ENCODE data around the gene EGLN3. TPM values are rescaled to one million over a fixed set of nuclear protein-coding genes. Genes with fewer than 3 reads are reported as not detected.

The EGLN3 gene
- total and polyA plus RNA-seq, 8 donors = 13.9 to 71.2 (median 26.6) TPM

DNA sequence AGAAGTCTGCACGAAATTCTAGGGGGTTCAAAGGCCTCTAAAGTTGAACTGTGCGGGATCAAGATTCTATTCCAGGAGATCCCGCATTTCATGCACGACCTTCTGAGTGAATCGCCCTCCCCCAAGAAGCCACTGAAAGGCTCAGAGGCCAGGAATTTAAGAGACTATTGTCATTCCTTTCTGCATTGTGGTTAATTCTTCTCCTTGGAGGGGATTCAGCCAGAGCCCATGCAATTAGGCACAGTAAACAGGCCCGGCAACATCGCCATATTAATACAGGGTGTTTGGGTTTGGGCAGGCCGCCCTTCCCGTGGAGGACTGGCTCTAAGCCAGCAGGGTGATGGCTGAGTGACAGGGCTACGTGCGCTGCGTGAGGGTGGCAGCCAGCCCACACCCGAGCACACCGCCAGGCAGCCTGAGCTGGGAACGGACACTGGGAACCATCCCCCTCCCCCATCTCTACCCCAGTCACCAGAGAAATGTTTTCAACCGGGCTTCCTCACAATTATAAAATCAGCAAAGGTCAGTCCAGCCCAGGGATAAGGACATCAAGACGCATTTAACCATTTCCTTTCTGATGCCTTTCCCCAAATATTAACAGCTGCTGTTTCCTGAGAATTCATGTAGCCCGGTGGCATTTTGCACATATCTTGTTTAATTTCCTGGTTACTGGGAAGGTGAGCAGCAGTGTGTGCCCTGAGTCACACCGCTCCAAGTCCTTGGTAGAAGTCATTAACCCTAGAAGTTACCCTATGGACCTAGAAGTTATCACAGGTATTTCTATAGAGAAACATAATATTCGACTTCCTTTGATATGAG lies 12.5 kb downstream of the EGLN3 start:
- DNase-seq = peak; percentile 85 to 95
- Histone ChIP-seq H3K27me3 (no peaks in the 10 kb centered on the region), H3K36me3 (no peaks in the 10 kb centered on the region), H3K27ac (peak overlapping the region; percentile 65 to 83 (median 76)), H3K4me3 (peak overlapping the region; percentile 17 to 28 (median 19)), H3K9me3 (no peaks in the 10 kb centered on the region), H3K4me1 (peaks cover 16 to 79% (median 54%) of the 10 kb centered on the region in 4 donors)
- 16 to 19% (median 18%) methylated on average over 14 to 20 of the region's 20 CpGs for WGBS, 5 donors
- TF ChIP-seq, protein P1, sequence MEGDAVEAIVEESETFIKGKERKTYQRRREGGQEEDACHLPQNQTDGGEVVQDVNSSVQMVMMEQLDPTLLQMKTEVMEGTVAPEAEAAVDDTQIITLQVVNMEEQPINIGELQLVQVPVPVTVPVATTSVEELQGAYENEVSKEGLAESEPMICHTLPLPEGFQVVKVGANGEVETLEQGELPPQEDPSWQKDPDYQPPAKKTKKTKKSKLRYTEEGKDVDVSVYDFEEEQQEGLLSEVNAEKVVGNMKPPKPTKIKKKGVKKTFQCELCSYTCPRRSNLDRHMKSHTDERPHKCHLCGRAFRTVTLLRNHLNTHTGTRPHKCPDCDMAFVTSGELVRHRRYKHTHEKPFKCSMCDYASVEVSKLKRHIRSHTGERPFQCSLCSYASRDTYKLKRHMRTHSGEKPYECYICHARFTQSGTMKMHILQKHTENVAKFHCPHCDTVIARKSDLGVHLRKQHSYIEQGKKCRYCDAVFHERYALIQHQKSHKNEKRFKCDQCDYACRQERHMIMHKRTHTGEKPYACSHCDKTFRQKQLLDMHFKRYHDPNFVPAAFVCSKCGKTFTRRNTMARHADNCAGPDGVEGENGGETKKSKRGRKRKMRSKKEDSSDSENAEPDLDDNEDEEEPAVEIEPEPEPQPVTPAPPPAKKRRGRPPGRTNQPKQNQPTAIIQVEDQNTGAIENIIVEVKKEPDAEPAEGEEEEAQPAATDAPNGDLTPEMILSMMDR (IDR thresholded peaks at IDR 0.05) = no peak
- no peak for TF ChIP-seq EP300 (IDR thresholded peaks at IDR 0.05)
- TF ChIP-seq POLR2AphosphoS5 (IDR thresholded peaks at IDR 0.05) = peak; percentile 18 to 77 (median 52)
- intact Hi-C loops (cut with DNase I; ENCODE audit: low total_unique reads) = no loop called here

DNA sequence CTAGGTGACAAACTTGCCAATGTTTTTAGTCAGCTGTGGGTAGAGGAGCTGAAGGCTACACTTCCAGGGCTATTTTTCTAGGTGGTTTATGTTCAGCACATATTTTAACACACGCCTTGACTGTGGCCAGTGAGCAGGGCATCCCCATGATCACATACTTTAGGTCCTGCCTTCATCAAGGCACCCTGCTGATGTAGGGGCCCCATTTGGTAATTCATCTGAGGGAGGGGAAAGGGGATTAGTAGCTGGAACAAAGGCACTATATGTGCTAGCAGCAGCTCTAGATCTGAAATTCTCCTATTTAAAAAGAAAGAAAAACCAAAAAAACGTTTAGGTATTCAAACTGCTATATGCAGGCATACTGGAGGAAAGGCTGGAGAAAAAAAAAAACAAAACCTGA lies 14.5 kb downstream of the EGLN3 start:
- no peaks in the 10 kb centered on the region for H3K9me3 ChIP-seq
- H3K4me3 ChIP-seq = no peak overlapping the region
- intact Hi-C loops (cut with DNase I; ENCODE audit: low total_unique reads) = no loop called here
- TF ChIP-seq EP300 (IDR thresholded peaks at IDR 0.05) = no peak
- TF ChIP-seq, protein P1 (IDR thresholded peaks at IDR 0.05) = no peak
- no peak for TF ChIP-seq POLR2AphosphoS5 (IDR thresholded peaks at IDR 0.05)
- no peak for TF ChIP-seq POLR2A (IDR thresholded peaks at IDR 0.05)
- no peak for DNase-seq
- H3K27me3 ChIP-seq = no peaks in the 10 kb centered on the region
- H3K36me3 ChIP-seq = no peaks in the 10 kb centered on the region
- 53 to 77% (median 72%) methylated on average over 2 of the region's 2 CpGs for WGBS, 5 donors
- H3K27ac ChIP-seq = no peak overlapping the region
- H3K4me1 ChIP-seq = peaks cover 16 to 69% (median 45%) of the 10 kb centered on the region in 4 donors

DNA sequence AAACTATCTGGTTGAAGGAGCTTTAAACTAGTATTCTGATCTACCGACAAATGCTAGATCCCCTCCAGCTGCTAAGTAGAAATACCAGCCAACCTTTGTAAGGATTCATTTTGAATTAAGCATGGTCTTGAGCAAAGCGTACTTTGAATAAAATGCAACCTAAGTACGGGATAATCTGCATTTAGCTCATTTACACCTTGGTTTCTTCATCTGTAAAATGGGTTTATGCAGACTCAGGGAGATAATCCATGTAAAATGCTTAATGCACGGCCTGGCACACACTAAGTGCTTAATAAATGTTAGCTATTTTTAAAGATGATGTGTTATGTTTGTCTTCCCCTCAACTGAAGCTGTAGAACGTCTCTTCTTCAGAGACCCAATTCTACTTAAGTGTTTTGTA lies 15.9 kb downstream of the EGLN3 start:
- WGBS, 5 donors = 87 to 95% (median 92%) methylated on average over 5 of the region's 5 CpGs
- H3K27me3 ChIP-seq = no peaks in the 10 kb centered on the region
- peaks cover 16 to 65% (median 39%) of the 10 kb centered on the region in 4 donors for H3K4me1 ChIP-seq
- no peaks in the 10 kb centered on the region for H3K9me3 ChIP-seq
- peaks cover 0 to 3% (median 0%) of the 10 kb centered on the region in 4 donors for H3K36me3 ChIP-seq
- H3K27ac ChIP-seq = no peak overlapping the region
- intact Hi-C loops (cut with DNase I; ENCODE audit: low total_unique reads) = no loop called here
- TF ChIP-seq, protein P1 (IDR thresholded peaks at IDR 0.05) = no peak
- no peak for TF ChIP-seq EP300 (IDR thresholded peaks at IDR 0.05)
- TF ChIP-seq POLR2AphosphoS5 (IDR thresholded peaks at IDR 0.05) = no peak
- no peak for TF ChIP-seq POLR2A (IDR thresholded peaks at IDR 0.05)
- DNase-seq = no peak
- H3K4me3 ChIP-seq = no peak overlapping the region

DNA sequence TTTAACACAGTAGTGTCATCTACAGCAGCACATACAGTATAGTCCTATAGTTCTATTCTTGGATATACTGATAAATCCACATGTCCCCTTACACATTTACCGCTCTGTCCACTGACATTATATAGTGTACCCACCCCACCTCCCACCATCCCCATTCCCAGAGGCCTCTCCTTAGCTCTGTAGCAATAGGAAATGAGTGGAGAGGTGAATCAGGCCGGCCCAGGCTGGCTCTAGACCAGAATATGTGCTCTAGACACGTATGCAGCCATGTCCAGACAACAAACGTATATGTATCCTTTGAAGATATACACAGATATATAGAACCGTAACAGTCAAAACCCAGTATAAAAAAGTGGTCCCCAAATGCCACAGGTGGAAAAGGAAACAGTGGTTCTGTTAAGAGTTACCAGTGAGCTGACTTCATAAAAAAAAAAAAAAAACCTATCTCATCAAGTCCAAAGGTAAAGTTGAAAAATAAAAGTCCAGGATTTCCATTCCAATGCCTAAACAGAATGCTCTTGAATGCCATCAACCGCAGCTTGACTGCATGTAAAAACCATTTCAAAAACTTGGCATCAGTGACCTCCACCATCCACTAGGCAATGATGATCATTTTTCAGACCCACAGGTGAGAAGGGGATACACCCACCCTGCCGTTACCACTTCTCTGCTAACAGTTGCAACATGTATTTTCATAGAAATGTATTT lies 16.7 kb downstream of the EGLN3 start:
- TF ChIP-seq POLR2AphosphoS5 (IDR thresholded peaks at IDR 0.05) = no peak
- no peak for TF ChIP-seq EP300 (IDR thresholded peaks at IDR 0.05)
- TF ChIP-seq, protein P1 (IDR thresholded peaks at IDR 0.05) = no peak
- no peak for TF ChIP-seq POLR2A (IDR thresholded peaks at IDR 0.05)
- WGBS, 5 donors = 78 to 91% (median 85%) methylated on average over 7 of the region's 7 CpGs
- intact Hi-C loops (cut with DNase I; ENCODE audit: low total_unique reads) = no loop called here
- Histone ChIP-seq H3K4me3 (no peak overlapping the region), H3K4me1 (peaks cover 13 to 58% (median 31%) of the 10 kb centered on the region in 4 donors), H3K27ac (no peak overlapping the region), H3K9me3 (no peaks in the 10 kb centered on the region), H3K36me3 (peaks cover 0 to 11% (median 5%) of the 10 kb centered on the region in 4 donors), H3K27me3 (no peaks in the 10 kb centered on the region)
- DNase-seq = no peak
